ENCODE results near the gene NPHP4. TPM values are rescaled to one million over a fixed set of nuclear protein-coding genes. Genes with fewer than 3 reads are reported as not detected.

NPHP4 gene
- total and polyA plus RNA-seq, 10 of the 15 experiments (the other 5 are each of a cell fraction or from before 2014, with no cell fraction given) = 0.16 to 10.5 (median 3.1) TPM

DNA sequence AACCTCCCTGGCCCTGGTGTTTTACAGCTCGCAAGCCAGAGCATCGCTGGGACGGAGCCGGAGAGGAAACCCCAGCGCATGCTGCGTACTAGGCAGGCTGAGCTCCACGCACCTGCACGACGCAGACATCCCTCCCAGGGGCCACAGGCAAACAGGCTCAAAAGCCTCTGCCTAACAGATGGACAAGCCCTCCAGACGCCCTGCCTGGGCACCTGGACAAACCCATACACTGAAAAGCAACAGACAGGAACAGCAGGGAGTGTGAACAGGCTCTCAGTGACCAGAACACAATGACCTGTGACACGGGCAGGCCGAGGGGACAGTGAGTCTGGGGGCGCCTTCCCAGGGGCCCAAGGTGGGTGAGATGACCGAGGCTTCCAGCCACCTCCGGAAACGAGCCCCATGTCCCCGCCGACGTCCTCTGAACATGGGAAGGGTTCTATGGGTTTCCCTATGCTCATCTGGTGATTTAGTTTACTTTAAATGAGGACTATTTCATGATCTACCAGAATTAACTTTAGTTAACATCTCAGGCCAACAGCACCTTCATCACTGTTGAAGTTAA, 40.3 kb downstream of the NPHP4 start:
- no peaks in the 10 kb centered on the region for H3K27me3 ChIP-seq (replicated peaks in 1 of 2; ENCODE audit: control insufficient read depth in 2 of 2, insufficient read depth in 2 of 2, low read length in 1 of 2)
- H3K9me3 ChIP-seq (replicated peaks; ENCODE audit: control insufficient read depth, insufficient read depth, low read length) = no peaks in the 10 kb centered on the region
- no peaks in the 10 kb centered on the region for H3K4me1 ChIP-seq (ENCODE audit: control insufficient read depth, insufficient read depth, low read length)
- TF ChIP-seq HDAC2 (IDR thresholded peaks at IDR 0.05) = no peak
- no peak for TF ChIP-seq SREBF1 (IDR thresholded peaks at IDR 0.05; ENCODE audit: low read length)
- H3K79me2 ChIP-seq (ENCODE audit: control insufficient read depth, insufficient read depth, low read length) = no peaks in the 10 kb centered on the region
- no peak overlapping the region for H3K4me3 ChIP-seq
- no peaks in the 10 kb centered on the region for H4K20me1 ChIP-seq (ENCODE audit: control insufficient read depth, insufficient read depth)
- no peak overlapping the region for H3K9ac ChIP-seq (ENCODE audit: control insufficient read depth, insufficient read depth, low read length)
- ChIA-PET POLR2A (no interaction called here), CTCF (no interaction called here), SMC1A (ENCODE audit: uncharacterized antibody, unreplicated experiment) (no interaction called here), RAD21 (ENCODE audit: unreplicated experiment) (no interaction called here)
- no peaks in the 10 kb centered on the region; a peak in 3 of 4 replicates for H3K36me3 ChIP-seq (ENCODE audit: control insufficient read depth in 2 of 2, insufficient read depth in 2 of 2, low read length in 1 of 2)
- H2AFZ ChIP-seq (ENCODE audit: control insufficient read depth, low read depth, low read length) = no peak overlapping the region
- ATAC-seq = no peak
- no TSS peak for BruUV-seq (replicated peaks)
- DNase-seq (ENCODE audit: low read depth, low spot score) = no peak
- intact Hi-C loops (cut with micrococcal nuclease; ENCODE audit: unreplicated experiment) (no loop called here), in situ Hi-C loops (cut with MboI) (no loop called here)
- no peak for FAIRE-seq
- WGBS (ENCODE audit: insufficient coverage, insufficient replicate concordance, low lambda C conversion rate, missing lambda C conversion rate) = 81% methylated on average over 19 of the region's 19 CpGs
- no peak overlapping the region for H3K4me2 ChIP-seq (ENCODE audit: control insufficient read depth, insufficient read depth)
- no peak overlapping the region for H3K27ac ChIP-seq (ENCODE audit: control insufficient read depth, insufficient read depth)

DNA sequence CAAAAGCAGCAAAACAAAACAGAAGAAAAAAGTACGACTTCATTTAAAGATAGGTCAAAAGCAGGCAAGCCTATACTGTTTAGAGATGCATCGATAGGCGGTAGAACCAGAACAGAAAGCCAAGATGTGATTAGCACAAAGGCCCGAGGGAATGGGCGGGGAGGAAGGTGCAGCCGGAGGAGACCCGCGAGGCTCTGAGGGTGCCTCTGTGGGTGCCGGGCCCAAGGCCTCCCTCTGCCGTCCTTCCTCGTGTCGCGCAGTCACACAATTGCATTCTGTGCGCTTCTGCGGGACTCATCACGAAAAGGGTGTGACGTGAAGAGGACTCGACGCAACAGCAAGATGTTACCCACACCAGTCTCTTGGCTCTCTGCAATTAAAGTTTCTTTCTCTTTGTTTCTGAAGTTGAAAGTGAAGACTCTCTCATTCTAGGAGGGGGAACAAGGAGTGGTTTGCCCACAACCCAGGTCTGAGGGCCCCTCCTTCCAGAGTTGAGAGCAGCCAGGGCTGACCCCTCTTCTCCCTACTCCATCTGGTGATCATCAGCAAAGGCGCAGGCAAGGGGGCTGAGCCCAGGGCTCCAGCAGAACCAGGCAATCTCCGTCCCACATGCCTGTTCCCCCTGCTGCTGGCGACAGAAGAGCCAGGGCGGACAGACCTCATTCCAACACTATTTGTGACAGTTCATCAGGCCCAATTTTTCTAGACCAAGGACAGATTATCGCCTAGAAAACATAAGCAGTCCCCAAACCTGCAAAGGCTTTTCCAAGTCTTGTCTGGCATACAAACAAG, 41.0 kb downstream of the NPHP4 start:
- WGBS (ENCODE audit: insufficient coverage, insufficient replicate concordance, low lambda C conversion rate, missing lambda C conversion rate) = 97% methylated on average over 24 of the region's 24 CpGs
- no peaks in the 10 kb centered on the region for H3K4me1 ChIP-seq (ENCODE audit: control insufficient read depth, insufficient read depth, low read length)
- no peaks in the 10 kb centered on the region for H4K20me1 ChIP-seq (ENCODE audit: control insufficient read depth, insufficient read depth)
- H3K9me3 ChIP-seq (replicated peaks; ENCODE audit: control insufficient read depth, insufficient read depth, low read length) = no peaks in the 10 kb centered on the region
- no peak overlapping the region for H2AFZ ChIP-seq (ENCODE audit: control insufficient read depth, low read depth, low read length)
- H3K4me3 ChIP-seq = no peak overlapping the region
- ATAC-seq = no peak
- in situ Hi-C loops (cut with MboI) = no loop called here
- no peak overlapping the region for H3K4me2 ChIP-seq (ENCODE audit: control insufficient read depth, insufficient read depth)
- SMC1A ChIA-PET (ENCODE audit: uncharacterized antibody, unreplicated experiment) = no interaction called here
- H3K27ac ChIP-seq (ENCODE audit: control insufficient read depth, insufficient read depth) = no peak overlapping the region
- no peaks in the 10 kb centered on the region for H3K79me2 ChIP-seq (ENCODE audit: control insufficient read depth, insufficient read depth, low read length)
- no peaks in the 10 kb centered on the region; a peak in 3 of 4 replicates for H3K36me3 ChIP-seq (ENCODE audit: control insufficient read depth in 2 of 2, insufficient read depth in 2 of 2, low read length in 1 of 2)
- intact Hi-C loops (cut with micrococcal nuclease; ENCODE audit: unreplicated experiment) = no loop called here
- H3K9ac ChIP-seq (ENCODE audit: control insufficient read depth, insufficient read depth, low read length) = no peak overlapping the region
- no peak for DNase-seq (ENCODE audit: low read depth, low spot score)
- FAIRE-seq = no peak
- BruUV-seq (replicated peaks) = no TSS peak
- TF ChIP-seq NRF1 (conservative IDR thresholded peaks at IDR 0.05; ENCODE audit: low read depth, low read length) = no peak
- no peak for TF ChIP-seq ZNF207 (IDR thresholded peaks at IDR 0.05; ENCODE audit: borderline replicate concordance)
- TF ChIP-seq, protein P1, sequence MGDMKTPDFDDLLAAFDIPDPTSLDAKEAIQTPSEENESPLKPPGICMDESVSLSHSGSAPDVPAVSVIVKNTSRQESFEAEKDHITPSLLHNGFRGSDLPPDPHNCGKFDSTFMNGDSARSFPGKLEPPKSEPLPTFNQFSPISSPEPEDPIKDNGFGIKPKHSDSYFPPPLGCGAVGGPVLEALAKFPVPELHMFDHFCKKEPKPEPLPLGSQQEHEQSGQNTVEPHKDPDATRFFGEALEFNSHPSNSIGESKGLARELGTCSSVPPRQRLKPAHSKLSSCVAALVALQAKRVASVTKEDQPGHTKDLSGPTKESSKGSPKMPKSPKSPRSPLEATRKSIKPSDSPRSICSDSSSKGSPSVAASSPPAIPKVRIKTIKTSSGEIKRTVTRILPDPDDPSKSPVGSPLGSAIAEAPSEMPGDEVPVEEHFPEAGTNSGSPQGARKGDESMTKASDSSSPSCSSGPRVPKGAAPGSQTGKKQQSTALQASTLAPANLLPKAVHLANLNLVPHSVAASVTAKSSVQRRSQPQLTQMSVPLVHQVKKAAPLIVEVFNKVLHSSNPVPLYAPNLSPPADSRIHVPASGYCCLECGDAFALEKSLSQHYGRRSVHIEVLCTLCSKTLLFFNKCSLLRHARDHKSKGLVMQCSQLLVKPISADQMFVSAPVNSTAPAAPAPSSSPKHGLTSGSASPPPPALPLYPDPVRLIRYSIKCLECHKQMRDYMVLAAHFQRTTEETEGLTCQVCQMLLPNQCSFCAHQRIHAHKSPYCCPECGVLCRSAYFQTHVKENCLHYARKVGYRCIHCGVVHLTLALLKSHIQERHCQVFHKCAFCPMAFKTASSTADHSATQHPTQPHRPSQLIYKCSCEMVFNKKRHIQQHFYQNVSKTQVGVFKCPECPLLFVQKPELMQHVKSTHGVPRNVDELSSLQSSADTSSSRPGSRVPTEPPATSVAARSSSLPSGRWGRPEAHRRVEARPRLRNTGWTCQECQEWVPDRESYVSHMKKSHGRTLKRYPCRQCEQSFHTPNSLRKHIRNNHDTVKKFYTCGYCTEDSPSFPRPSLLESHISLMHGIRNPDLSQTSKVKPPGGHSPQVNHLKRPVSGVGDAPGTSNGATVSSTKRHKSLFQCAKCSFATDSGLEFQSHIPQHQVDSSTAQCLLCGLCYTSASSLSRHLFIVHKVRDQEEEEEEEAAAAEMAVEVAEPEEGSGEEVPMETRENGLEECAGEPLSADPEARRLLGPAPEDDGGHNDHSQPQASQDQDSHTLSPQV (IDR thresholded peaks at IDR 0.05) = no peak
- POLR2A ChIA-PET = no interaction called here
- RAD21 ChIA-PET (ENCODE audit: unreplicated experiment) = no interaction called here
- H3K27me3 ChIP-seq (replicated peaks in 1 of 2; ENCODE audit: control insufficient read depth in 2 of 2, insufficient read depth in 2 of 2, low read length in 1 of 2) = no peaks in the 10 kb centered on the region
- CTCF ChIA-PET = no interaction called here

Measured in GM12878 (cell line).